WI38 (cell line): ENCODE measurements around the gene DDX1.

Experiments used
- H3K4me3 ChIP-seq: 2 replicates; pipeline ENCODE4 v1.5.1; 2011; ENCODE audit warnings: low read depth, mild to moderate bottlenecking, control low read depth, low read length
- TF ChIP-seq, protein P1 (sequence below): IDR thresholded peaks from 2 replicates; pipeline ENCODE4 v1.5.1; 2012; ENCODE audit warnings: low read depth, mild to moderate bottlenecking, control low read depth, low read length

The DDX1 gene

DNA sequence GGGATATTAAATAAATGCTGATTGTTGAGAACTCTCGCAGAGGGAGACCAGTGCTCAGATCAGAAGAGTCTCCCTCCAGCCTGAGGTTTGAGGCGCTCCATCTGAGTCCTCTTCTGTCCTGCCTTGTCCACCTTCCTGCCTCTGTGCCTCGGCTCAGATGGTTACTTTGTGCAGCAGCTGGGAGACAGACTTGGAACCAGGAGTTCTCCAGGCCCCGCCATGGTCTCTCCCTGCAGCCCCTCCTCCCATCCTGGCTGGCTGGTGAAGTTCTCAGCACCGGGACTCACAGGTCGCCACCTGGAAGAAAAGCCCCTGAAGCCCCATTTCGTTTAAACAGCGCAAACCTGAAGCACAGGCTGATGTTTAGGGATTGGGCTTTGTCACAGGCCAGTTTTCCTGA, 60.6 kb downstream of the DDX1 start:
- H3K4me3 ChIP-seq: no peak overlapping the region
- TF ChIP-seq, protein P1, sequence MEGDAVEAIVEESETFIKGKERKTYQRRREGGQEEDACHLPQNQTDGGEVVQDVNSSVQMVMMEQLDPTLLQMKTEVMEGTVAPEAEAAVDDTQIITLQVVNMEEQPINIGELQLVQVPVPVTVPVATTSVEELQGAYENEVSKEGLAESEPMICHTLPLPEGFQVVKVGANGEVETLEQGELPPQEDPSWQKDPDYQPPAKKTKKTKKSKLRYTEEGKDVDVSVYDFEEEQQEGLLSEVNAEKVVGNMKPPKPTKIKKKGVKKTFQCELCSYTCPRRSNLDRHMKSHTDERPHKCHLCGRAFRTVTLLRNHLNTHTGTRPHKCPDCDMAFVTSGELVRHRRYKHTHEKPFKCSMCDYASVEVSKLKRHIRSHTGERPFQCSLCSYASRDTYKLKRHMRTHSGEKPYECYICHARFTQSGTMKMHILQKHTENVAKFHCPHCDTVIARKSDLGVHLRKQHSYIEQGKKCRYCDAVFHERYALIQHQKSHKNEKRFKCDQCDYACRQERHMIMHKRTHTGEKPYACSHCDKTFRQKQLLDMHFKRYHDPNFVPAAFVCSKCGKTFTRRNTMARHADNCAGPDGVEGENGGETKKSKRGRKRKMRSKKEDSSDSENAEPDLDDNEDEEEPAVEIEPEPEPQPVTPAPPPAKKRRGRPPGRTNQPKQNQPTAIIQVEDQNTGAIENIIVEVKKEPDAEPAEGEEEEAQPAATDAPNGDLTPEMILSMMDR: no peak

DNA sequence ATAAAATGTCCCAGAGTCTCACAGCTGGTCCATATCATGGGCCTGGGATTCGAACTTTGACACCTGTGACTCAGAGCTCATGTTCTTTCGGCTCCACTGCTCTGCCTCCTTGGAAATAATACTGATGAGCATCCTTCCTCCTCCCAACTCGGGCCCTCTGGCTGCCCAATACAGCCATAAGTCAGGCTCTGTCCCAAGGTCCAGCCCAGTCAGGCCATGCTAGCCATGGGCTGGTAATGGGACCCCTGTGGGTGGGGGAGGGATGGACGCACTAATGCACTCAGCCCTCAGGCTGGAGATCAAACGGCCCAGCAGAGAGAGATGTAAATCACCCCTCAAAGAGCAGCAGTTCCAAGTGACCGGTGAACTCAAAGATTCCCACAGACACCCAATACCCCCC, 61.1 kb downstream of the DDX1 start:
- TF ChIP-seq, protein P1: no peak
- H3K4me3 ChIP-seq: no peak overlapping the region

DNA sequence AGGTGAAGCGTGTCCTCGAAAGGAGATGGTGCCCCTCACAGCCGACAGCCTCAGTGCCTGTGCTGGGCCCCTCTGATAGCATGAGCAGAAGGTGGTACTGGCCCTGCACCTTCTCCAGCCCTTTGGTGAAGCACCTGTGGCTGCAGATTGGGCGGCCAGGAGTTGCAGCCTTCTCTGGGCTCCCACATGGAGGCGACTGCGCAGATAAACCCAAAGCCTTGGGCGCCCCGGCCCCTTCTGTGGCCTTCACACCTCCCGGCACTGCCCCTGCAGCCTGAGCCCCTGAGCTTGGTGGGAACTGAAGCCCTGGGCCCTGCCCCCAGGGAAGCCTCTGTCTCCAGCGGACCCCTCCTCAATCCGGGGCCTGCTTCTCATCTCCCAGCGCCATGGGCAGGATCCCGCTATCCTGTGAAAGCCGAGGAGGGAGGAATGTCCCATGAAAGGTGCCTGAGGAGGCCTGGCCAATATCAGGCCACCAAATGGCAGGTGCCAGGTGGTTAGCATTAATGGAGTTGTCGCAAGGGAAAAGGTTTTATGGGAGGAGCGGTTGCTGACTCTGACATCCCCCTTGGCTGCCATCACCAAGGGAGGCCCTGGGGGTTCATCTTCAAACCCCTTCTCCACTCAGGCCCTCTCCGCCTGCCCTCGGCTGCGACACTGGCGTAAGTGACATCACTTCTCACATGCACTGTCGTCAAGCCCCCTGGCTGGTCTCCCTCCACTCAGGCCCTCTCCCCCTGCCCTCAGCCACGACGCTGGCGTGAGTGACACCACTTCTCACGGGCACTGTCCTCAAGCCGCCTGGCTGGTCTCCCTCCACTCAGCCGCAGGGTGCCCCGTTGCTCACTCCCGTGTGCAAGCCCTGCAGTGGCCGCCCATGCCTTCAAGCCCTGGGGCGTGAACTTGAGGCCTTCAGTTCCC, 62.4 kb downstream of the DDX1 start:
- TF ChIP-seq, protein P1: no peak

DNA sequence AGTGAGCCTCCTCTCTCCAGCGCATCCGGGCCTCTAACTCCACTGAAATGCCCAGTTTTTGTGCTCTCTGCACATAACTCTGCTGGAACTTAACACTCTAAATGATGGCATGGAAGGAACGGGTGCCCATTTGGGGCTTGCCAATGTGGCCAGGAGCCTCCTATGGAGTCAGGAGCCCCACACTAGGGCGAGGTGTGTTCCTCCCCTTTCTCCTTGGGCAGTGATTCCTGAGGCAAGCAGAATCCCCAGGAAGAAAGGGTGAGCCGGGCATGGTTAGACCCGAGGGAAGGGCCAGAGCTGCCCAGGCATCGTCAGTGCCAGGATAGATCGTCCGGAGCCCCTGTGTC, 63.0 kb downstream of the DDX1 start:
- TF ChIP-seq, protein P1: no peak

More for the DNA sequence above, 62.4 kb downstream of the DDX1 start:
- no peak overlapping the region for H3K4me3 ChIP-seq

DNA sequence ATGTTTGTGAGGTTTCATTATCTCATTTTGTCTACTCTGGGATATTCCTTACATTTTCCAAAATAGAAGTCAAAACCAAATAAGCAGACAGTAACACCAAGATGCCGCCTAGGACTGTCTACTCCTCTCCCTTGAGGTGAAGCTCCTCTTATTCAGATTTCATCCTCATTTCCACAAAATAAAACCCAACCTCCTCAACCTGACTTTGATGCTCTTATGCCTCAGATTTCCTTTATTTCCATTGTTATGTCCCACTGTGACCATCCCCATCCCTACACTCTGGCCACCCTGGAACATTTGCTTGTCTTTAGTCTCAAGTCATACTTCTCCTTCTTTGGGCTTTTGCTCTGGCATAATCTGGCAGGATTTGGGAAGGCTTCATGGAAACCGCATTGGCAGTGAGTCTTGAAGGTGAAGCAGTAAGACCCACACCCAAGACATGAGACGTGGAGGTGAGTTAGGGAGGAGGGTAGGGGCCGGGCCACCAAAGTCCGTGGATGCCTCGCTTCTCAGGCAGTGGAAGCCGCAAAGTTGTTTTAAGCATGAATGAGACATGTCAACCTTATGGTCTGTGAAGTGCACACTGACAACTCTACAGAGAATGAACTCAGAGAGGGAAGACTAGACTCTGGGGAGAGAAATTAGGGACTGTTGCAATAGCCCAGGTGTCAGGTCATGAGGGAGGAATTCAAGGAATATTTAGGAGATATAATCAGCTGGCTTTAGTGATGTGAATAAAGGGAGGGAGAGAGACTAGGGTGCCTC, 63.6 kb downstream of the DDX1 start:
- H3K4me3 ChIP-seq: no peak overlapping the region
- TF ChIP-seq, protein P1: no peak

More for the DNA sequence above, 63.0 kb downstream of the DDX1 start:
- no peak overlapping the region for H3K4me3 ChIP-seq

DNA sequence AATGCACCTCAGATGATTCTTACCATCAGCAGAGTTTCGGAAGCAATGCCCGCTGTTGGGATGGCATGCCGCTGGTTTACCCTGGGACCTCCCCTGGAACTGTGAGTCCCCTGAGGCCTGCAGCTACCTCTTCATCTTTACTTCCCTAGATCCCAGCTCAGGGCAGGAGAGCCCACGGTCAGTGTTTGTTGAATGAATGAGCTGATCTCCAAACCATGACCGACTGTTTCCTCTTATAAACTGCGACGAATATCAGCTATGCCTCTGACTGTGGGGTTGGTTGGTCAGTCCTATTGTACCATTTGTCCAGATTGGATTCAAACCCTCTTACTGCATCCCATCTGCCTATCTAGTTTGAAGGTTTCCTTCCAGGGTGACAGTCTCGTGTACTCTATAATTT, 64.4 kb downstream of the DDX1 start:
- H3K4me3 ChIP-seq: no peak overlapping the region
- TF ChIP-seq, protein P1: no peak

DNA sequence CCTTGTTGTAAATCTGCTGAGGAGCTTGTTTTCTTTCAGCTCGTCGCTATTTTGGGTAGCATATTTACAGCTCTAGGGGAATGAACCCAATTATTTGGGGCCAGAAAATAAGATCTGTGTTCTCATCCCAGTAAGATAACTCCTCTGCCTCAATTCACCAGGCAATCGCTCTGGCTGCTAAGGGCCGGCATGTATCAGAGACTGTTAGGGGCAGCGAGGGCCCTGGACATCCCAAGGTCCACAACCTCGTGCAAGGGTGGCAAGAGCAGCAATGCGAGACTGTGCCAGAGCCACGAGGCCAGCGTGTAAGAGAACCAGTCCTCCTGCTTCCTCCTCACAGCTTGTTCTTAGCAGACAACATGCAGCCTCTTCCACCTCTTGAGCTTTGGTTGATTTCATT, 66.1 kb downstream of the DDX1 start:
- TF ChIP-seq, protein P1: no peak
- H3K4me3 ChIP-seq: no peak overlapping the region
